Endothelial cell of umbilical vein (primary cell): Measurements from ENCODE around the gene KCTD2. TPM values are rescaled to one million over a fixed set of nuclear protein-coding genes. Genes with fewer than 3 reads are reported as not detected.

Experiments used
- BruUV-seq: library from RNA; stranded (reverse); fragments of 400-500 nt; replicated peaks from 2 replicates; lab custom pipeline; 2021; lab: Mats Ljungman, UMichigan
- CTCF ChIA-PET: fragments of 300-600, 350-600 bp; sonication (Branson Sonifier 250); formaldehyde crosslinking; loops from one replicate; lab custom pipeline; 2021; ENCODE audit warnings: antibody characterized with exemption, inconsistent platforms; lab: Charles Lee
- POLR2A ChIA-PET: fragments of 300-600, 350-600 bp; sonication (Branson Sonifier 250); formaldehyde crosslinking; loops from one replicate; lab custom pipeline; 2021; ENCODE audit warnings: antibody characterized with exemption, inconsistent platforms; lab: Charles Lee
- DNase-seq: peaks from one replicate; pipeline ENCODE4 v3.0.0-alpha.2; 2011; ENCODE audit warnings: low read depth, low spot score
- FAIRE-seq: peaks from 2 replicates; lab custom pipeline; 2011; peaks lifted over from hg19 to GRCh38; lab: Jason Lieb, UNC
- H2AFZ ChIP-seq: 2 replicates; pipeline ENCODE4 v1.6.0; 2012; ENCODE audit warnings: low read depth, low read length, control low read depth, inconsistent platforms
- H3K27ac ChIP-seq: 2 replicates; pipeline ENCODE4 v1.5.1; 2011; ENCODE audit warnings: low read depth, mild to moderate bottlenecking, control low read depth, low read length, moderate library complexity; ENCODE audit not compliant: insufficient read depth
- H3K27me3 ChIP-seq, 2 experiments: 2 replicates each; pipeline versions ENCODE4 v1.6.0 to v1.6.1; 2011; ENCODE audit warnings: low read length in 2 of 2, mixed read lengths in 1 of 2; ENCODE audit not compliant: control insufficient read depth in 2 of 2, insufficient read depth in 2 of 2
- H3K36me3 ChIP-seq, 2 experiments: 2 replicates in 1 of 2; 3 replicates in 1 of 2; pipeline ENCODE4 v1.5.1; 2011; ENCODE audit warnings: low read length in 2 of 2, mild to moderate bottlenecking in 1 of 2, moderate library complexity in 1 of 2; ENCODE audit not compliant: control insufficient read depth in 2 of 2, insufficient read depth in 2 of 2; ENCODE audit errors: extremely low read depth in 1 of 2
- H3K4me1 ChIP-seq: 3 replicates; pipeline ENCODE4 v1.5.1; 2011; ENCODE audit warnings: mild to moderate bottlenecking, low read length; ENCODE audit not compliant: control insufficient read depth, insufficient read depth; ENCODE audit errors: extremely low read depth
- H3K4me2 ChIP-seq: 2 replicates; pipeline ENCODE4 v1.6.1; 2011; ENCODE audit warnings: low read length, control low read depth, mixed read lengths; ENCODE audit not compliant: insufficient read depth
- H3K4me3 ChIP-seq, 3 experiments: fragments of 200-600 bp in 1 of 3; sonication (generic), shearing (Covaris generic) in 1 of 3; replicated peaks in 1 of 3; 2 replicates each; pipeline ENCODE4 v1.5.1; 2011 to 2016; ENCODE audit warnings: control low read depth in 3 of 3, low read length in 3 of 3, mild to moderate bottlenecking in 2 of 3, inconsistent platforms in 1 of 3, low read depth in 1 of 3, moderate library complexity in 1 of 3; ENCODE audit not compliant: insufficient read depth in 1 of 3
- H3K79me2 ChIP-seq: 2 replicates; pipeline ENCODE4 v1.6.0; 2012; ENCODE audit warnings: low read length, inconsistent platforms; ENCODE audit not compliant: control insufficient read depth, insufficient read depth
- H3K9ac ChIP-seq: replicated peaks from 2 replicates; pipeline ENCODE3; 2011; ENCODE audit warnings: low read length, control low read depth; ENCODE audit not compliant: insufficient read depth; ENCODE audit errors: extremely low read depth
- H3K9me1 ChIP-seq: replicated peaks from 3 replicates; pipeline ENCODE4 v1.6.0; 2011; ENCODE audit warnings: mild to moderate bottlenecking, low read length; ENCODE audit not compliant: control insufficient read depth, insufficient read depth; ENCODE audit errors: extremely low read depth
- H3K9me3 ChIP-seq: replicated peaks from 2 replicates; pipeline ENCODE4 v1.5.1; 2012; ENCODE audit warnings: low read length, inconsistent platforms; ENCODE audit not compliant: control insufficient read depth, insufficient read depth
- H4K20me1 ChIP-seq: replicated peaks from 2 replicates; pipeline ENCODE3; 2011; ENCODE audit warnings: mild to moderate bottlenecking, low read length; ENCODE audit not compliant: control insufficient read depth, insufficient read depth; ENCODE audit errors: extremely low read depth
- EZH2 ChIP-seq: IDR thresholded peaks from 2 replicates; pipeline ENCODE4 v1.6.1; 2012; ENCODE audit warnings: borderline replicate concordance, low read depth, mild to moderate bottlenecking, moderate library complexity, low read length, inconsistent platforms; ENCODE audit not compliant: severe bottlenecking
- FOS ChIP-seq: IDR thresholded peaks from 2 replicates; pipeline ENCODE4 v1.6.1; 2011; ENCODE audit warnings: mild to moderate bottlenecking, low read length, moderate library complexity, borderline replicate concordance; ENCODE audit not compliant: insufficient read depth
- GATA2 ChIP-seq: IDR thresholded peaks from 2 replicates; pipeline ENCODE4 v1.7.0; 2011; ENCODE audit warnings: low read depth, mild to moderate bottlenecking, moderate library complexity, mixed read lengths, low read length; ENCODE audit not compliant: insufficient read length, insufficient read depth
- JUN ChIP-seq: IDR thresholded peaks from 2 replicates; pipeline ENCODE4 v1.6.1; 2011; ENCODE audit warnings: borderline replicate concordance, low read depth; ENCODE audit not compliant: insufficient read length, insufficient read depth
- MAX ChIP-seq: IDR thresholded peaks from 2 replicates; pipeline ENCODE4 v1.6.1; 2011; ENCODE audit not compliant: insufficient read depth, insufficient read length
- MYC ChIP-seq: IDR thresholded peaks from one replicate; pipeline ENCODE4 v1.6.1; 2011; ENCODE audit warnings: mild to moderate bottlenecking, low read depth, low read length
- POLR2A ChIP-seq: IDR thresholded peaks from 2 replicates; pipeline ENCODE4 v1.6.1; 2012; ENCODE audit warnings: low read depth, mild to moderate bottlenecking, control low read depth, low read length
- POLR2AphosphoS5 ChIP-seq: IDR thresholded peaks from 2 replicates; pipeline ENCODE4 v1.6.1; 2012; ENCODE audit warnings: low read depth, mild to moderate bottlenecking, control low read depth, low read length, moderate library complexity; ENCODE audit not compliant: insufficient read depth
- dilution Hi-C: fragments of 300-500 bp; cut with MboI; formaldehyde crosslinking; loops from one replicate; pipeline ENCODE4 v1.15.0; 2019; ENCODE audit warnings: low sequenced_read_pairs; ENCODE audit not compliant: extremely low pct_ligation_motif_present
- intact Hi-C: fragments of 100-400 bp; cut with micrococcal nuclease; formaldehyde crosslinking; loops from one replicate; pipeline ENCODE4 v1.10.0; 2022
- polyA plus RNA-seq, 4 experiments: library from polyadenylated mRNA; depleted of rRNA in 3 of 4; stranded (reverse) in 3 of 4; unstranded in 1 of 4; fragments of >200 nt; gene quantifications; 2 replicates each; pipeline versions ENCODE4 v1.2.1 to v1.2.3, GENCODE V29; 2011 to 2012; ENCODE audit warnings: missing spikeins in 1 of 4
- total RNA-seq: library from RNA; stranded (reverse); gene quantifications from 2 replicates; pipeline ENCODE4 v1.2.3, GENCODE V29; 2021
- TF ChIP-seq, protein P1 (sequence below), 2 donors: IDR thresholded peaks; 1 replicate in 1 of 2; 2 replicates in 1 of 2; pipeline ENCODE4 v1.5.1; 2011; ENCODE audit warnings: low read length in 2 of 2, mild to moderate bottlenecking in 2 of 2, moderate library complexity in 2 of 2, control low read depth in 1 of 2, inconsistent platforms in 1 of 2, low read depth in 1 of 2; ENCODE audit not compliant: insufficient read depth in 1 of 2; ENCODE audit errors: extremely low read depth in 1 of 2

KCTD2 gene
- total and polyA plus RNA-seq, 2 donors (not counting 3 experiments of a cell fraction or from before 2014, with no cell fraction given) = 23.2 to 24.8 TPM

DNA sequence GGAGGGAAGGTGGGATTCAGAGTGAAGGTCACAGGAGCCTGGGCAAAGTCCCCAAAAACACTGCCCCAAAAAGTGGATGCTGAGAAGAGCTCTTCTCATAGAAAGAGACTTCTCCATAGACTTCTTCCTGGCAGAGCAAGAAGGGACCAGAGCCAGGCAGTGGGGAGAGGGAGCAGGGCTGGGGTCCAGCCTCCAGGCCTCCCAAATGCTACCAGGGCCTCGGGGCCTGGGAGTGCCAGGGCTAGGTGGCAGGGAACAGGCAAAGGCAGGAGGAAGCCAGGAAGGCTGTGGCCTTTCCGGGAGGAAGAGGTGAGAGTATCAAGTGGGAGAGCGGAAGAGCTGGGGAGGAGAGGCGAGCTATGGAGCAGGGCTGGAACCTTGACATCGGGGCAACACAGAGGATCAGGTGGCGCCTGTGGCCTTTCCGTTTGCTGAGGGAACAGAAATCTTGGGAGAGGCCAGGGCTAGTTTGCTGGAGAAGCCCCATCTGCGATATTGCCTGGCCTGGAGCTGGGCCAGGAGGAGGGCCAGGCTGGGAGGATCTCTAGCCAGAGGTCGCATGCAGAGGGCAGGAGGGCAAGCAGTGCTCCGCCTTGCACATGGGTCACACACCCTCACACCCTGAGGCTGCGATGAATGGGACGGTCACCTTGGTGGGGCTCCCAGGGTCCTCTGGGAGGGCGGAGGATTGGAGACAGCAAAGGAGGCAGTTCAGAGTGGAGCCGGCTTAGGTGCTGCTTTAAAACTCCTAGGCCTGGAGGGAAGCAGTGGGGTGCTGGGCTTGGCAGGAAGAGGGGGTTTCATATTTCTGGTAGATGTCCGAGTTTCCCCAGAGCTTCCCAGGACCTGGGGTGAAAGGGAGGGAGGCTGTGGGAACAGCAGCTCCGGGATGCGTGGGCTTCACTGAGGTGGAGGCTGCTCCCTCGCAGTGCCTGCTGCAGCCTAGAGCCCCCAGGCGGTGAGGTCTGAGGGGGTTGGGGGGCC is 44.1 kb downstream of the KCTD2 start:
- Histone ChIP-seq H3K36me3 (no peaks in the 10 kb centered on the region), H3K79me2 (no peaks in the 10 kb centered on the region), H3K9me3 (no peaks in the 10 kb centered on the region), H3K27me3 (no peaks in the 10 kb centered on the region), H2AFZ (peak overlapping the region; percentile 23), H3K4me1 (peaks cover 38% of the 10 kb centered on the region), H3K9me1 (no peaks in the 10 kb centered on the region), H3K4me2 (peak overlapping the region; percentile 45), H4K20me1 (no peaks in the 10 kb centered on the region), H3K9ac (peak overlapping the region; percentile 19), H3K27ac (peak overlapping the region; percentile 36), H3K4me3 (peak overlapping the region in 1 of 3 experiments; percentile 24)
- dilution Hi-C loops = no loop called here
- POLR2A ChIA-PET = interaction anchor here (1.2 kb wide), 1 partner anchor 14 kb away, joined by 3 read pairs; no protein-coding TSS in a partner anchor
- BruUV-seq = no TSS peak
- TF ChIP-seq JUN (no peak), MYC (no peak), POLR2A (no peak), EZH2 (no peak), FOS (no peak), MAX (no peak), GATA2 (no peak), POLR2AphosphoS5 (no peak)
- TF ChIP-seq, protein P1, sequence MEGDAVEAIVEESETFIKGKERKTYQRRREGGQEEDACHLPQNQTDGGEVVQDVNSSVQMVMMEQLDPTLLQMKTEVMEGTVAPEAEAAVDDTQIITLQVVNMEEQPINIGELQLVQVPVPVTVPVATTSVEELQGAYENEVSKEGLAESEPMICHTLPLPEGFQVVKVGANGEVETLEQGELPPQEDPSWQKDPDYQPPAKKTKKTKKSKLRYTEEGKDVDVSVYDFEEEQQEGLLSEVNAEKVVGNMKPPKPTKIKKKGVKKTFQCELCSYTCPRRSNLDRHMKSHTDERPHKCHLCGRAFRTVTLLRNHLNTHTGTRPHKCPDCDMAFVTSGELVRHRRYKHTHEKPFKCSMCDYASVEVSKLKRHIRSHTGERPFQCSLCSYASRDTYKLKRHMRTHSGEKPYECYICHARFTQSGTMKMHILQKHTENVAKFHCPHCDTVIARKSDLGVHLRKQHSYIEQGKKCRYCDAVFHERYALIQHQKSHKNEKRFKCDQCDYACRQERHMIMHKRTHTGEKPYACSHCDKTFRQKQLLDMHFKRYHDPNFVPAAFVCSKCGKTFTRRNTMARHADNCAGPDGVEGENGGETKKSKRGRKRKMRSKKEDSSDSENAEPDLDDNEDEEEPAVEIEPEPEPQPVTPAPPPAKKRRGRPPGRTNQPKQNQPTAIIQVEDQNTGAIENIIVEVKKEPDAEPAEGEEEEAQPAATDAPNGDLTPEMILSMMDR (IDR thresholded peaks at IDR 0.05; ENCODE audit: extremely low read depth in 1 of 2, insufficient read depth in 1 of 2, low read depth in 1 of 2, low read length in 2 of 2) = no peak
- DNase-seq (no peak), FAIRE-seq (peak; percentile 87)
- CTCF ChIA-PET = interaction anchor here (0.6 to 2.0 kb wide), 8 partner anchors 9 to 111 kb away, joined by 3 to 24 read pairs (median 4); partner anchors contain the start of gene ARMC7
- intact Hi-C loops = no loop called here
